GM12801 (cell line): ENCODE results near the gene PRR27.

Source experiments
- TF ChIP-seq, protein P1 (sequence below): IDR thresholded peaks from one replicate; pipeline ENCODE4 v1.5.1; 2011; ENCODE audit warnings: control low read depth; ENCODE audit not compliant: insufficient read length; ENCODE audit errors: extremely low read depth

Gene PRR27

DNA sequence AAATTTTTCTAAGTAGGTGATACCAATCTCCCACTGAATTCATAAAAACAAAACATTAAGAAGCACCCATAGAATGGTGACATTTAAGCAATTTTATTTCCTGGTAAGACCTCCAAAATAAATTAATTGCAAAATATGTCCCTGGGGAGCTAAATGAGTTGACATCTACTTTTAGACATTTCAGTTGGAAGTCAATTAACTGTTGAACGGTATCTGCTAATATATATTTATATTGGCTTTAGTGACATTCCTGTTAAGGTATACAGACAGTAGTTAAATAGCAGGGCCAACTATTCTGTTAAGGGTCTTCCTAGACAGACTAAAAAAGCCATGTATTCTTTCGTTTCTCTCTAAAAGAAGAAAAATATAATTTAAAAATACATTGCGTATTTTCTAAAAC, at the start of gene PRR27:
PRR27 (plus strand) TSS at position 301 of the 400 bp plus-strand sequence. CDS start 139 bp downstream, outside the sequence.
- TF ChIP-seq, protein P1, sequence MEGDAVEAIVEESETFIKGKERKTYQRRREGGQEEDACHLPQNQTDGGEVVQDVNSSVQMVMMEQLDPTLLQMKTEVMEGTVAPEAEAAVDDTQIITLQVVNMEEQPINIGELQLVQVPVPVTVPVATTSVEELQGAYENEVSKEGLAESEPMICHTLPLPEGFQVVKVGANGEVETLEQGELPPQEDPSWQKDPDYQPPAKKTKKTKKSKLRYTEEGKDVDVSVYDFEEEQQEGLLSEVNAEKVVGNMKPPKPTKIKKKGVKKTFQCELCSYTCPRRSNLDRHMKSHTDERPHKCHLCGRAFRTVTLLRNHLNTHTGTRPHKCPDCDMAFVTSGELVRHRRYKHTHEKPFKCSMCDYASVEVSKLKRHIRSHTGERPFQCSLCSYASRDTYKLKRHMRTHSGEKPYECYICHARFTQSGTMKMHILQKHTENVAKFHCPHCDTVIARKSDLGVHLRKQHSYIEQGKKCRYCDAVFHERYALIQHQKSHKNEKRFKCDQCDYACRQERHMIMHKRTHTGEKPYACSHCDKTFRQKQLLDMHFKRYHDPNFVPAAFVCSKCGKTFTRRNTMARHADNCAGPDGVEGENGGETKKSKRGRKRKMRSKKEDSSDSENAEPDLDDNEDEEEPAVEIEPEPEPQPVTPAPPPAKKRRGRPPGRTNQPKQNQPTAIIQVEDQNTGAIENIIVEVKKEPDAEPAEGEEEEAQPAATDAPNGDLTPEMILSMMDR, result no peak

DNA sequence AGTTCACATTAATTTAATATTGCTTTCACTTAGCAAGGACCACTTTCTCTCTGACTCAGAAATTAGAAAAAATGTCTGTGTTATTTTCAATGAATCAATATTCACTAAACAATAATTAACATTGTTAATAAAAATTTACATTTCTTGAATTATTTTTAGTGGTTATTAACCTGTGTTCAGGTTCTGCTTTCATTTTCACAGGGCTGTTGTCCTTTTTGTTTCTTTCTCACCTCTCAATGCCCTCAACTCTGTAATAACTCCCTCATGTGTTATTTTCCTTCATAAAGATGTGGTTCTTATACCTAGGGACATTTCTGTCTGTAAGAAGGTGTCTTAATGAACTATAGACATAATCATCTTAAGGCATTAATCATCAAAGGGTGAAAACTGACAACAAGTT, 43.1 kb upstream of the PRR27 start:
- TF ChIP-seq, protein P1, result no peak

DNA sequence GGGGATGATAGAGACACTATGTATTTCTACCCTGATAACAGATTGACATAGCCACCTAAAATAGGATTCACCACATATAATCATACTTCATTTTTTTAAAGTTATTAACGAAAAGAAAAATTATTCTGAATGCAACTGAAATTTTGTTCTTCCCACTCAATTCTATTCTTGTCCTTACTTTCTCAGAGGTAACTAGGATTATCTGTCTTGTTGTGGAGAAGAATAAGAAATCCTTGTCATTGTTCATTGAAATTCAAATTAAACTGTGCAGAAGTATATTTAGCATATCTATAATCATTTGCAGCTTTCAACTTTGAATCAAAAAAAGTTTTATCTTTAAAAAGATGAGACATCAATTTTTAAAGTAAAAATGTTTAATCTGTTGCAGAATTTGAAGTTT, 40.4 kb upstream of the PRR27 start:
- TF ChIP-seq, protein P1, result no peak

DNA sequence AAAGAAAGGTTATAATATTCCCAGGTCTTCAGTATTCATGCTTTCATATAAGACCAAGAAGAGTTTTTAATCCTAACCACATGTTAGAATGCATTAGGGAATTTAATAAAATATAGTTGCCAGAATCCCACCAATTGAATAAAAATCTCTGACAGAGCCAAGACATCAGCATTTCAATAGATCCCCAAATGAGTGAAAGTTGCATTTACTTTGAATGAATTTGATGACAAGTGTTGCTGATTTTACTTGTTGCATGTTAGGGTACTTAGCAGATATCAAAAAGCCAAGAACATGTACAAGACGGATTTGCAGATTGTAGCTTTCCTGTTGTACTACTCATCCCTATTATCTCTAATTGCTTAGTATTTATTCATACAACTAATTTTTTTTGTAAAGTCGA, 39.9 kb upstream of the PRR27 start:
- TF ChIP-seq, protein P1, result no peak

DNA sequence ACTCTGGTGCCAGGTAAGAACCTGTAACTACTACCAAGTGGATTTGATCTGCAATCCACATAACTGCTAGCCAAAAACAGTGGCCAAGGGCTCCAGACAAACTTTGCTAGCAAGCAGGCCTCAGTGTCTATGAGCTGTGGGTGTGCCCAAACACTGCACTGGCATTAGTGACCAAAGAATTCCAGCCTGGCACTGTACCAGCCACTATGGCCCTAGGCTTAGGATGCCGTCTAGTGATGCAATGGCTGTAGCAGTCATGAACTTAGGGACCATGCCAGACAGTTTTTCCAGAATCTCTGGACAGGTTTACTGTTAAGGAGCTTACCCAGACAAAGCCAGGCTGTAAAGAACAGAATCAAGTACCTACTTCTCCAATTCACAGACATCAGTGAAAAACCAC, 33.7 kb upstream of the PRR27 start:
- TF ChIP-seq, protein P1, result no peak

DNA sequence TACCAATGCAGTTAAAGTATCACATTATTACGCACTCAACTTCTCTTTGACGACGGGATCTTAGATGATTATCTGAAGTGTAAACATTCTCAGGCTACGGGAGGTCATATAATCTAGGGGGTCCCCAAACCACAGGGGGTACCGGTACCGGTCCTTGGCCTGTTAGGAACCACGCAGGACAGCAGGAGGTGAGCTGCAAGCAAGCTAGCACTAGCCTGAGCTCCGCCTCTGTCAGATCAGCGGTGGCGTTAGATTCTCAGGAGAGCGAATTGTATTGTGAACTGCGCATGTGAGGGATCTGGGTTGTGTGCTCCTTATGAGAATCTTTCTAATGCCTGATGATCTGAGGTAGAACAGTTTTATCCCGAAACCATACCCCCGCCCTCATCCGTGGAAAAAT, 20.6 kb upstream of the PRR27 start:
- TF ChIP-seq, protein P1, result no peak

DNA sequence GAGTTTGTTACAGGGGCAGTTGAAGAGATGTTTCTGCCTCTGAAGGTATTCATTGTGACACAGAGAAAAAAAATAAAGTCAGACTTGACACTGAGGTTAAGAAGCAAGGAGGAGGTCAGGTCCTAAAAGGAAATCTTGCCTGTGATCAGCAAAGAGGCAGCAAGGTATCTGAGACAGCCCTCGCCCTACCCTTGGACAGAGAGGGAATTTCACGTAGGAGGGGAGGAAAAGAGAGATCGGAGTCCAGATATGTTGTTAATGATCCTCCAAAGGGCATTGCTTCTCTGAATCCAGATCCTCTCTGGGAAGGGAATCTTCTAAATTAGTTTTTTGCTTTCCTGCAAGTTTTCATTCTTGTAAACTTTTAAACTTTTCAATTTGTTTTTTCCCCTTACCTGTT, 15.3 kb upstream of the PRR27 start:
- TF ChIP-seq, protein P1, result no peak

DNA sequence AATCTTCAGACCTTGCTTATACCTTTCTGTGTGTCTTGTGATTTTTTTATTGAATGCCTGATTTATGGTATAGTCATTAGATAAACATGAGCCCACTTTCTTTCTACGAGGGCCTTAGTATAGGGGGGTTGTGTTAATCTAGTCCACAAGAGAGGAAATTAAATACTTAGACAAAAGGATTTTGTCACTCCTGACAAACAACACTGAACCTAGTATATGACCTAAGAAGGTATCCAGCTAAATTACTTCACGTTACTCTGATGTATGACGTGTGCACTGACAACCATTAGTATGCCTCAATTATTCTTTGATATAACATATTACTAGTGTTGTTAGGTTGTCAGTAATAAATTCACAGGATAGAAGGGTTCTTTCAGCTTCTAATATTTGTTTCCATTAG, 2.8 kb upstream of the PRR27 start:
- TF ChIP-seq, protein P1, result no peak
